BLaER1 (cell line): ENCODE data around the gene IL12RB1.
"Not testable (repeated sequence)": the region's sequence is repeated elsewhere in the genome, so short reads cannot be mapped to it uniquely, and the experiment has no call there.

Source experiments
- H3K27ac ChIP-seq: shearing (Covaris generic); formaldehyde crosslinking; 2 replicates; pipeline ENCODE4 v1.8.1; 2022
- H3K27me3 ChIP-seq: shearing (Covaris generic); formaldehyde crosslinking; 2 replicates; pipeline ENCODE4 v1.8.1; 2022
- H3K36me3 ChIP-seq: shearing (Covaris generic); formaldehyde crosslinking; 2 replicates; pipeline ENCODE4 v1.8.1; 2022
- H3K4me1 ChIP-seq: shearing (Covaris generic); formaldehyde crosslinking; 2 replicates; pipeline ENCODE4 v1.8.1; 2022
- H3K4me2 ChIP-seq: shearing (Covaris generic); formaldehyde crosslinking; 2 replicates; pipeline ENCODE4 v1.8.1; 2022
- H3K4me3 ChIP-seq: shearing (Covaris generic); formaldehyde crosslinking; 2 replicates; pipeline ENCODE4 v1.8.1; 2022
- H3K9ac ChIP-seq: shearing (Covaris generic); formaldehyde crosslinking; 2 replicates; pipeline ENCODE4 v1.8.1; 2022
- H3K9me3 ChIP-seq: shearing (Covaris generic); formaldehyde crosslinking; 2 replicates; pipeline ENCODE4 v1.8.1; 2022
- H4K20me1 ChIP-seq: shearing (Covaris generic); formaldehyde crosslinking; 2 replicates; pipeline ENCODE4 v1.8.1; 2022
- Cebpa-rat ChIP-seq: shearing (Covaris generic); IDR thresholded peaks from 2 replicates; pipeline ENCODE4 v1.8.1; 2022

IL12RB1 gene

DNA sequence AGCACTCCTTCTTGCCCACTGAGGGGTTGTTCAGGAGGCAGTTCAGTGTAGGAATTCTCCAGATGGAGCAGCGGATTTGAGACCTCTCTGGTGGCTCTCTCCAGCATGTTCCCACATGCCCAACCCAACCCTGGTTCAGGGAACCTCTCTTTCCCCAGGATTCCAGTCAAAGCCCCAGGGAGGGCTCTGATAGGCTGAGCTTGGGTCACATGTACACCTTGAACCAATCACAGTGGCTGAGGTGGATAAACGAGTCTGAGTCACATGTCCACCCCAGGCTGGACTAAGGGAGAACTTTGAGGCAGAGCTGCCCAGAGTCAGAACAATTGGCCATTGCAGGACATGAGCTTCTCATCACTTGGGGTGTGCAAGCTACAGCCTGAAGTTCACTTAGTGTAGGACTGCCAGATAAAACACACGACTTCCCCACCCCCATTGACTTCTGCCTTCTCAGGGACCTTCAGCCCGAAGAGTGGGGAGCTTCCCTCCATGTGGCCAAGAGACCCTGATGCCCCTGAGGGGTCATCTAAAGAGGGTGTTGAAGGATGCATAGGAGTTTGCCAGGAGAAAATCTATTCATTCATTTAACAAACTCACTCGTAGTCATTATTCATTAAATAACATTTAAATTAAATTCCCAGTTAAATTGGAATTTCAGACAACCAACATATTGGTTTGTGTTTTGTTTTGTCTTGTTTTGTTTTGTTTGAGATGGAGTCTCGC is 6.9 kb upstream of the IL12RB1 start:
- Histone ChIP-seq H3K27ac (no peak overlapping the region), H3K4me1 (peaks cover 49% of the 10 kb centered on the region), H3K9me3 (no peaks in the 10 kb centered on the region), H3K9ac (no peak overlapping the region), H3K4me3 (no peak overlapping the region), H4K20me1 (no peaks in the 10 kb centered on the region), H3K4me2 (no peak overlapping the region), H3K36me3 (no peaks in the 10 kb centered on the region), H3K27me3 (no peaks in the 10 kb centered on the region)
- TF ChIP-seq Cebpa-rat, result no peak

DNA sequence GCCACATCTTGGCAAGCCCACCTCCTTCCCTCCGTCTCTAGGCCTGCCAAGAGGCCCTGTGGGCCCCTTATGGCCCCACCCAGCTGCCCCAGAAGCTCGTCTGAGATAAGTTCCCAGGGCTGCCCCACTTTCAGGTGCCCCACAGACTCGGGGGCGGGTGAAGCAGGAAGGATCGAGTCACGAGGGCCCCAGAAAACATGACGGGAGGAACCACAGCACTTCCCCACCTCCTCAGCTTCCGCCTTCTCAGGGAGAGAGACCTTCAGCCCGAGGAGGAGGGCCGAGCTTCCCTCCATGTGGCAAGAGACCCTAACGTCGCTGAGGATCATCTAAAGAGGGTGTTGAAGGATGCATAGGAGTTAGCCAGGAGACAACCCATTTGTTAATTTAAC is 4.5 kb upstream of the IL12RB1 start:
- Histone ChIP-seq H3K27me3 (no peaks in the 10 kb centered on the region), H3K9me3 (no peaks in the 10 kb centered on the region), H3K4me2 (peak overlapping the region; percentile 68), H3K4me1 (peaks cover 61% of the 10 kb centered on the region), H3K27ac (peak overlapping the region; percentile 73), H3K36me3 (no peaks in the 10 kb centered on the region), H4K20me1 (no peaks in the 10 kb centered on the region), H3K9ac (peak overlapping the region; percentile 58; the same call in 1 of the 2 replicates), H3K4me3 (no peak overlapping the region)
- TF ChIP-seq Cebpa-rat, result no peak

DNA sequence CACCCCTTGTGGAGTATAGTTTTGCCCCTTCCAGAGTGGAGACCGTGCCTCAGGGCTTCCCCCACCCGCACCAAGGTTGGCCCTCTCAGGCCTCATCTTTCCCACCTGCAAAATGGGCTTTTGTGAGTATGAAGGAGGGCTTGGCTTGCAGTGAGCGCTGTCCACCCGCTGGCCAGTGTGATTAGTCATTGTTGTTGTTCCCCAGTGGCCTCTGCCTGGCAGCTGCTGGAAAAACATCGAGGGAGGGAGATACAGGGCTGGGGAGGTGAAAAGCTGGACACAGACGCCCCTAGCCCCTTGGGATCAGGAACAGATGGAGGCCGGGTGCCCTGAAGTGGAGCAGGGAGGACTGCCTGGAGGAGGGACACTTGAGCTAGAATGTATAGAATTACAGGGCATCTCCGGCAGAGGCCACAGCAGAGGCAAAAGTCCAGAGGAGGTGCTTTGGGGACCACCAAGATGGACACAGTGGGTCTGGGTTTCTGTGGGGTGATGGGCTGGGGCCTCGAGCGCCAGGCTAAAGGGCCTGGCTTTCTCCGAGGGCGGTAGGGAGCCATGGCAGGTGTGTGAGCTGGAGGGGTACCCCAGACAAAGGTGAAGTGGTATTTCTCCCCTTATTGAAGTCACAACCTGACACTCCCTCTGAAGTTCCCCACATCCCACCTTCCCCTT is 3.9 kb upstream of the IL12RB1 start:
- Histone ChIP-seq H3K4me1 (peaks cover 62% of the 10 kb centered on the region), H3K4me3 (no peak overlapping the region)

DNA sequence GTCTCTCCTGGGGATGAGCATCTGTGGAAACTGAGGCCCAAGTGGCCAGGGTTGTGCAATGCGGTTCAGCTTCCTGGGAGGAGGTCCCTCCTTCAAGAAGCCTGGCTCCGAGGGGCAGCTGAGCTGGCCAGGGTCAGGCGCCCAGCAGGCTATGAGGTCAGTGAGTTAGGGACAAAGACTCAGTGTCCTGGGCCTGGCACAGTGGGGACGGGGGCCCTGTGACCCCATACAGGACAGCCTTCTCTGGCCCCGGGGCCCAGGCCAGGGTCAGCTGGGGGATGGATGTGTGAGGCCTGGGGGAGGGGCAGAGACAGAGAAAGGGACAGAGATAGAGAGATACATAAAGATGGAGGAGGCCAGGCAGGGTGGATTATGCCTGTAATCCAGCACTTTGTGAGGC is 3.0 kb upstream of the IL12RB1 start:
- peaks cover 62% of the 10 kb centered on the region for H3K4me1 ChIP-seq
- no peaks in the 10 kb centered on the region for H3K27me3 ChIP-seq
- no peaks in the 10 kb centered on the region for H4K20me1 ChIP-seq
- no peaks in the 10 kb centered on the region for H3K36me3 ChIP-seq
- no peak overlapping the region for H3K9ac ChIP-seq
- H3K27ac ChIP-seq, result peak overlapping the region; percentile 50; the same call in 1 of the 2 replicates
- no peaks in the 10 kb centered on the region for H3K9me3 ChIP-seq
- H3K4me2 ChIP-seq, result no peak overlapping the region; the same call in 1 of the 2 replicates
- no peak for TF ChIP-seq Cebpa-rat
- no peak overlapping the region for H3K4me3 ChIP-seq

More for the DNA sequence above, 3.9 kb upstream of the IL12RB1 start:
- peak overlapping the region; percentile 68 for H3K4me2 ChIP-seq
- H4K20me1 ChIP-seq, result no peaks in the 10 kb centered on the region
- H3K9ac ChIP-seq, result peak overlapping the region; percentile 58; the same call in 1 of the 2 replicates
- no peaks in the 10 kb centered on the region for H3K9me3 ChIP-seq
- H3K36me3 ChIP-seq, result no peaks in the 10 kb centered on the region
- H3K27me3 ChIP-seq, result no peaks in the 10 kb centered on the region
- peak overlapping the region; percentile 73 for H3K27ac ChIP-seq
- TF ChIP-seq Cebpa-rat, result no peak

DNA sequence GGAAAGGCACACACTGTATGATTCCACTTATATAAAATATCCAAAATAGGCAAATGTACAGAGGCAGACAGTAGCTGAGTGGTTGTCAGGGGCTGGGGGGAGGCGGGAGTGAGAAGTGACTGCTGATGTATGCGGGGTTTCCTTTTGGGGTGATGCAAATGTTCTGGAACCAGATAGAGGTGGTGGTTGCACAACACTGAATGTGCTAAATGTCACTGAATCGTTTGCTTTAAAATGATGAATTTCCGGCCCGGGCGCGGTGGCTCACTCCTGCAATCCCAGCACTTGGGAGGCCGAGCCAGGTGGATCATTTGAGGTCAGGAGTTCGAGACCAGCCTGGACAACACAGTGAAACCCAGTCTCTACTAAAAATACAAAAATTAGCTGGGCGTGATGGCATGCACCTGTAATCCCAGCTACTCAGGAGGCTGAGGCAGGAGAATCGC is 2.4 kb upstream of the IL12RB1 start:
- H3K9ac ChIP-seq, H3K36me3 ChIP-seq, H3K27me3 ChIP-seq, H3K4me3 ChIP-seq, H4K20me1 ChIP-seq, H3K4me2 ChIP-seq, H3K9me3 ChIP-seq, H3K27ac ChIP-seq: not testable (repeated sequence)
- peaks cover 62% of the 10 kb centered on the region for H3K4me1 ChIP-seq
- TF ChIP-seq Cebpa-rat, result 0 out of 2 replicates have a peak, but pooled peaks have one; percentile 11

DNA sequence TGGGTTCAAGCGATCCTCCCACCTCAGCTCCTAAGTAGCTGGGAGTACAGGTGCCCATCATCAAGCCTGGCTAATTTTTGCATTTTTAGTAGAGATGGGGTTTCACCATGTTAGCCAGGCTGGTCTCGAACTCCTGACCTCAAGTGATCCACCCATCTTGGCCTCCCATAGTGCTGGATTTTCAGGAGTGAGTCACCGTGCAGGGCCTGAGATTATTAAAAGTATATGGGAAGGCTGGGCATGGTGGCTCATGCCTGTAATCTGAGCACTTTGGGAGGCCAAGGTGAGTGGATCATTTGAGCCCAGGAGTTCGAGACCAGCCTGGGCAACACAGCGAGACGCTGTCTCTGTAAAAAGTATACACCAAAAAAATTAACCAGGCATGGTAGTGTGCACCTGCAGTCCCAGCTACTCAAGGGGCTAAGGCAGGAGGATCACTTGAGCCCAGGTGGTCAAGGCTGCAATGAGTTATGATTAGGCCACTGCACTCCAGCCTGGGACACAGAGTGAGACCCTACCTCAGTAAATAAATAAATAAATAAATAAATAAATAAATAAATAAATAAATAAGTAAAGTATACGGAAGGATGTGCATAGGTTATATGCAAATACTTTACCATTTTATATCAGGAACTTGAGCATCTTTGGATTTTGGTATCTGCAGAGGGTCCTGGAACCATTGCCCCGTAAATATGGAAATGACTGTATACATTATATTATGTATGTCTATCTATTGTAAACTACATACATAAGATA is 854 bp downstream of the IL12RB1 start:
- no peak for TF ChIP-seq Cebpa-rat
- Histone ChIP-seq H3K9me3 (no peaks in the 10 kb centered on the region), H3K9ac (no peak overlapping the region), H3K27me3 (no peaks in the 10 kb centered on the region), H4K20me1 (no peaks in the 10 kb centered on the region), H3K4me1 (peaks cover 41% of the 10 kb centered on the region), H3K4me3 (no peak overlapping the region), H3K27ac (no peak overlapping the region), H3K4me2 (no peak overlapping the region), H3K36me3 (no peaks in the 10 kb centered on the region)

DNA sequence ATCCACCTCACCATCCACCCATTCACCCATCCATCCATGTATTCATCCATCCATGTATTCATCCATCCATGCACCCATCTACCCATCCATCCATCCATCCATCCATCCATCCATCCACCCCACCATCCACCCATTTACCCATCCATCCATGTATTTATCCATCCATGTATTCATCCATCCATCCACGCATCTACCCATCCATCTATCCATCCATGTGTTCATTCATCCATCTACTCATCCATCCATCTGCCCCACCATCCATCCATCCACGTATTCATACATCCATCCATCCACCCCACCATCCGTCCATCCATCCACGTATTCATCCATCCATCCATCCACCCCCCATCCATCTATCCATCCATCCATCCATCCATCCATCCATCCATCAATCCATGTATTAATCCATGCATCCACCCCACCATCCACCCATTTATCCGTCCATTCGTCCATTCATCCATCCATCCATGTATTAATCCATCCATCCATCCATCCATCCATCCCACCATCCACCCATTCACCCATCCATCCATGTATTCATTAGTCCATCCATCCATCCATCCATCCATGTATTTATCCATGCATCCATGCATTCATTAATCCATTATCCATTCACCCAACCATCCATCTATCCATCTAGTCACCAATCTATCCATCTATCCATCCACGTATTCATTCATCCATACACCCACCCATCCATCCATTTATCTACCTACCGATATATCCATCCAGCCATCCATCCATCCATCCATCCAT is 2.6 kb downstream of the IL12RB1 start:
- H3K4me2 ChIP-seq, result no peak overlapping the region
- no peaks in the 10 kb centered on the region for H4K20me1 ChIP-seq
- peaks cover 27% of the 10 kb centered on the region for H3K4me1 ChIP-seq
- H3K9me3 ChIP-seq, result no peaks in the 10 kb centered on the region
- no peak for TF ChIP-seq Cebpa-rat
- H3K36me3 ChIP-seq, result no peaks in the 10 kb centered on the region
- no peak overlapping the region for H3K27ac ChIP-seq
- H3K4me3 ChIP-seq, result no peak overlapping the region
- H3K27me3 ChIP-seq, result no peaks in the 10 kb centered on the region
- no peak overlapping the region for H3K9ac ChIP-seq

DNA sequence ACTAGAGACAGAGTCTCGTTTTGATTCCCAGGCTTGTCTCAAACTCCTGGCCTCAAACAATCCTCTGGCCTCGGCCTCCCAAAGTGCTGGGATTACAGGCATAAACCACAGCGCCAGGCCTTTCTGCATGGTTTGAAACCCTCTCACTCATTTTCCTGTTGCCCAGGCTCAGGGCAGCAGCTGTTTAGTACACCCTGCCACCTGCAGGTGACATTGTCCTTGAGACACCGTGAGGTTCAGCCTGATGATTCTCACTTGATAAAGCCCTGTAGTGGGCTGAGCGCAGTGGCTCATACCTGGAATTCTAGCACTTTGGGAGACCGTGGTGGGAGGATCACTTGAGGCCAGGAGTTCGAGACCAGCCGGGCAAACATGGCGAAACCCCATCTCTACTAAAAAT is 12.5 kb downstream of the IL12RB1 start:
- Histone ChIP-seq H3K9me3 (no peaks in the 10 kb centered on the region), H3K4me1 (no peaks in the 10 kb centered on the region), H3K27ac (no peak overlapping the region), H4K20me1 (no peaks in the 10 kb centered on the region), H3K27me3 (no peaks in the 10 kb centered on the region), H3K36me3 (no peaks in the 10 kb centered on the region), H3K4me3 (no peak overlapping the region), H3K4me2 (no peak overlapping the region), H3K9ac (no peak overlapping the region)
- TF ChIP-seq Cebpa-rat, result no peak

DNA sequence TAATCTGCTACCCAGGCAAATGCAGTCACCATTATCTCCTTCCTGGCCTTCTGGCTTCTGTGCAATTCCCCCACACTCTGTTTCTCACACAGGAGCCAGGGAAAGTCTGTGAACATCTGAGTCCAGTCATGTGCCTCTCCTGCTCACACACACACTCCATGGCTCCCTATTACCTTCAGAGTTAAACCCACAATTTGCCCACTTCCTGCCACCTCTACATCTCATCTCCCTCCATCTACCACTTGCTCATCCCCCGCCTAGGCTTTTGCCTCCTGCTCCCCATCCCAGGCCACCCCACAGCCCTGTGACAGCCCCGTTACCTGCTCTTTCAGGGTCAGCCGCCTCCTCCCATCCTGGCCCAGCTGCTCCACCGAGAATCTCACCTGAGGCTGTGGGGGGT is 13.5 kb downstream of the IL12RB1 start:
- no peak overlapping the region for H3K4me2 ChIP-seq
- no peaks in the 10 kb centered on the region for H3K27me3 ChIP-seq
- TF ChIP-seq Cebpa-rat, result no peak
- H3K4me3 ChIP-seq, result no peak overlapping the region
- no peaks in the 10 kb centered on the region for H3K9me3 ChIP-seq
- no peaks in the 10 kb centered on the region for H3K4me1 ChIP-seq
- H3K9ac ChIP-seq, result no peak overlapping the region
- no peaks in the 10 kb centered on the region for H4K20me1 ChIP-seq
- no peaks in the 10 kb centered on the region for H3K36me3 ChIP-seq
- no peak overlapping the region for H3K27ac ChIP-seq
